HepG2 (cell line): ENCODE results near the gene LRRC8D.

Source experiments
- FOXA3 ChIP-seq: IDR thresholded peaks from 2 replicates; pipeline ENCODE4 v1.6.1; 2016; ENCODE audit warnings: missing genetic modification reagents, missing compliant biosample characterization
- TF ChIP-seq, protein P1 (sequence below): fragments of 450-650 bp; IDR thresholded peaks from 2 replicates; pipeline ENCODE4 v1.6.1; 2016

DNA sequence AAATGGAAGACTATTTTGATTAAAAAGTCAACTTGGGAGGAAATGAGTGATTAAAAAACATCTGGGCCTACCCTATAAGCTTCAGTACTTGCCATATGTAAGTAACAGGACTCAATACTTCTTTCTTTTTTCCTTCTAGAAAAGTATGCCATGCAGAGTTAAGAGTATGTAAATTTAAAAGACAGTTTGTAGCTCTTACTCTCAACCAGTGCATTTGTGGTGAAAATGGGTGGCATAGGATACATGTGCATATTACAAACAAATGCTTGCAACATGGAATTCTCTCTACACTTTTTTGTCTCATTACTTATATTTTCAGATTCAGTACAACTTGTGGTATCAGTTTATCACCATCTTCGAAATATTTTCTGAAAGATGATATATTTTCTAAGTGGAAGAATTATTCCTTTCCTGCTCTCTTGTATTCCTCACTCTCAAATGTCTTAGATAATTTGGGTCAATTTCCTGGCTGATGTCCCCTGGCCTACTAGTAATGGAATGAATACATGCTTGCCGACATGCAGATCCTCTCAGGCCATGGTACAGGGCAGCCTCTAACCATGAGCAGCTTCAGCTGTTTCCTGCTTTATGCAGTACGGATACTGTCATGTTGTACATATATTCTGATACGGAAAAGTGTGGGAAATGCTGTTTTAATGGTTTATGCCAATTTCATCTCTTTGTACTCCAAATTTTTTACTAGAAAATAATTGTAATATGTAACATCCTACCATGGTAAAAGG, 92.7 kb downstream of the LRRC8D start:
- TF ChIP-seq, protein P1, sequence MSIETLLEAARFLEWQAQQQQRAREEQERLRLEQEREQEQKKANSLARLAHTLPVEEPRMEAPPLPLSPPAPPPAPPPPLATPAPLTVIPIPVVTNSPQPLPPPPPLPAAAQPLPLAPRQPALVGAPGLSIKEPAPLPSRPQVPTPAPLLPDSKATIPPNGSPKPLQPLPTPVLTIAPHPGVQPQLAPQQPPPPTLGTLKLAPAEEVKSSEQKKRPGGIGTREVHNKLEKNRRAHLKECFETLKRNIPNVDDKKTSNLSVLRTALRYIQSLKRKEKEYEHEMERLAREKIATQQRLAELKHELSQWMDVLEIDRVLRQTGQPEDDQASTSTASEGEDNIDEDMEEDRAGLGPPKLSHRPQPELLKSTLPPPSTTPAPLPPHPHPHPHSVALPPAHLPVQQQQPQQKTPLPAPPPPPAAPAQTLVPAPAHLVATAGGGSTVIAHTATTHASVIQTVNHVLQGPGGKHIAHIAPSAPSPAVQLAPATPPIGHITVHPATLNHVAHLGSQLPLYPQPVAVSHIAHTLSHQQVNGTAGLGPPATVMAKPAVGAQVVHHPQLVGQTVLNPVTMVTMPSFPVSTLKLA, result no peak
- TF ChIP-seq FOXA3 (CRISPR knock-in tag), result no peak
